Endothelial cell of umbilical vein (primary cell): ENCODE data around the gene LHFPL2.

Experiments used
- EZH2 ChIP-seq: IDR thresholded peaks from 2 replicates; pipeline ENCODE4 v1.6.1; 2012; ENCODE audit warnings: borderline replicate concordance, low read depth, mild to moderate bottlenecking, moderate library complexity, low read length, inconsistent platforms; ENCODE audit not compliant: severe bottlenecking
- FOS ChIP-seq: IDR thresholded peaks from 2 replicates; pipeline ENCODE4 v1.6.1; 2011; ENCODE audit warnings: mild to moderate bottlenecking, low read length, moderate library complexity, borderline replicate concordance; ENCODE audit not compliant: insufficient read depth
- POLR2A ChIP-seq: IDR thresholded peaks from 2 replicates; pipeline ENCODE4 v1.6.1; 2012; ENCODE audit warnings: low read depth, mild to moderate bottlenecking, control low read depth, low read length
- POLR2AphosphoS5 ChIP-seq: IDR thresholded peaks from 2 replicates; pipeline ENCODE4 v1.6.1; 2012; ENCODE audit warnings: low read depth, mild to moderate bottlenecking, control low read depth, low read length, moderate library complexity; ENCODE audit not compliant: insufficient read depth
- TF ChIP-seq, protein P1 (sequence below), 2 donors: IDR thresholded peaks; 1 replicate in 1 of 2; 2 replicates in 1 of 2; pipeline ENCODE4 v1.5.1; 2011; ENCODE audit warnings: low read length in 2 of 2, mild to moderate bottlenecking in 2 of 2, moderate library complexity in 2 of 2, control low read depth in 1 of 2, inconsistent platforms in 1 of 2, low read depth in 1 of 2; ENCODE audit not compliant: insufficient read depth in 1 of 2; ENCODE audit errors: extremely low read depth in 1 of 2
- TF ChIP-seq, protein P2 (sequence below): IDR thresholded peaks from 2 replicates; pipeline ENCODE4 v1.6.1; 2011; ENCODE audit not compliant: insufficient read depth, insufficient read length

DNA sequence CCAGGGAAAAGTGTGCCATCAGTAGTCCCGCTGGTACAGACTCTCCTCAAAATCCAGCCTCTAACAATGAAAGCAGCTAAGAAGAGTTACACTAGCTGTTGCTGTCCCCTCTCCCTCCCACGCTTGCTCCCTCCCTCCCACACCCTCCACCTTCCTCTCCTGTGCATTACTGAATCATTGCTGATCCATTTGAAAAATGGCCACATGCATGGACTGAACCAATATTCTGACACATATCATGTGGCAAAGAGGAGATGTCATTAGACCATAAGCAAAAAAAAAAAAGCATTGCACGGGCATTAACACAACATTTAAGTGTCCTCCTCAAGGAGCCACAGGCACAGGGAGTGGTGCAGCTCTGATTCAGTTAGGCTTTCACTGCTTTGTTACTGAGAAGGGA is 37.9 kb downstream of the LHFPL2 start:
- TF ChIP-seq, protein P1, sequence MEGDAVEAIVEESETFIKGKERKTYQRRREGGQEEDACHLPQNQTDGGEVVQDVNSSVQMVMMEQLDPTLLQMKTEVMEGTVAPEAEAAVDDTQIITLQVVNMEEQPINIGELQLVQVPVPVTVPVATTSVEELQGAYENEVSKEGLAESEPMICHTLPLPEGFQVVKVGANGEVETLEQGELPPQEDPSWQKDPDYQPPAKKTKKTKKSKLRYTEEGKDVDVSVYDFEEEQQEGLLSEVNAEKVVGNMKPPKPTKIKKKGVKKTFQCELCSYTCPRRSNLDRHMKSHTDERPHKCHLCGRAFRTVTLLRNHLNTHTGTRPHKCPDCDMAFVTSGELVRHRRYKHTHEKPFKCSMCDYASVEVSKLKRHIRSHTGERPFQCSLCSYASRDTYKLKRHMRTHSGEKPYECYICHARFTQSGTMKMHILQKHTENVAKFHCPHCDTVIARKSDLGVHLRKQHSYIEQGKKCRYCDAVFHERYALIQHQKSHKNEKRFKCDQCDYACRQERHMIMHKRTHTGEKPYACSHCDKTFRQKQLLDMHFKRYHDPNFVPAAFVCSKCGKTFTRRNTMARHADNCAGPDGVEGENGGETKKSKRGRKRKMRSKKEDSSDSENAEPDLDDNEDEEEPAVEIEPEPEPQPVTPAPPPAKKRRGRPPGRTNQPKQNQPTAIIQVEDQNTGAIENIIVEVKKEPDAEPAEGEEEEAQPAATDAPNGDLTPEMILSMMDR (IDR thresholded peaks at IDR 0.05; ENCODE audit: extremely low read depth in 1 of 2, insufficient read depth in 1 of 2, low read depth in 1 of 2, low read length in 2 of 2), result no peak
- no peak for TF ChIP-seq POLR2AphosphoS5
- TF ChIP-seq FOS, result no peak
- TF ChIP-seq EZH2, result no peak
- TF ChIP-seq, protein P2, sequence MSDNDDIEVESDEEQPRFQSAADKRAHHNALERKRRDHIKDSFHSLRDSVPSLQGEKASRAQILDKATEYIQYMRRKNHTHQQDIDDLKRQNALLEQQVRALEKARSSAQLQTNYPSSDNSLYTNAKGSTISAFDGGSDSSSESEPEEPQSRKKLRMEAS, result no peak
- TF ChIP-seq POLR2A, result no peak
